Stimulated activated naive CD4-positive, alpha-beta T cell treated with Interleukin-2 at 50 U/mL for 16 hours (primary cell): ENCODE data around the gene HLA-DOB.

Source experiments
- DNase-seq: peaks from one replicate; lab custom pipeline; 2025; lab: John Stamatoyannopoulos, UW

Gene HLA-DOB

DNA sequence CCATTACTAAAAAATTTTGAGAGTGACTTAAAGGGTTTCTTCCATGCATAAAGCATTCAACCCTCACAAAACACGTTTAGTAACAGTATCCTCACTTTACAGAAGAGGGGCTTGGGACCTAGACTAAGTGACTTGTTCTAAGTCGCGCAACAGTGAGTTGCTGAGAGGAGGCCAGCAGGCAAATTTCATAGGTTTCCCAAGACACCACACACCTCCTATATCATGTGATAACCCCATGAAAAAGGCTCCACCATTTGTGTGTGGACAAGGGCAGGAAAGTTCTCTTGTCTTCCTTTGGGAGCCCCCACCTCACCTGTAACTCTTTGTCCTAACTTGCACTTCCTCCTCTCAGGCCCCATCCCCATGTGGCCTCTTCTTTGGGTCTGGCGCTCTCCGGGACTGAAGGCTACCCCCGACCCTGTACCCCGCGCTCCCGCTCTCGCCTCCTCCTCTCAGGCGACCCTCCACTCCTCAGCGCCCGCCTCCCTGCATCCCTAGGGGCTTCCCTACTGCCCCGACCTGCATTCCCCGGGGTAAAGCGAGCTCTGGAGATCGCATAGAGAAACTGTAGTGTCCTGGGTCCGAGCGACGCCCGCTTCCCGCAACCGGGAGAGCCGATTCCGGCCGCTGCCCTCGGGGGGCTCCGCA lies 26.7 kb upstream of the HLA-DOB start:
- DNase-seq, result no peak

DNA sequence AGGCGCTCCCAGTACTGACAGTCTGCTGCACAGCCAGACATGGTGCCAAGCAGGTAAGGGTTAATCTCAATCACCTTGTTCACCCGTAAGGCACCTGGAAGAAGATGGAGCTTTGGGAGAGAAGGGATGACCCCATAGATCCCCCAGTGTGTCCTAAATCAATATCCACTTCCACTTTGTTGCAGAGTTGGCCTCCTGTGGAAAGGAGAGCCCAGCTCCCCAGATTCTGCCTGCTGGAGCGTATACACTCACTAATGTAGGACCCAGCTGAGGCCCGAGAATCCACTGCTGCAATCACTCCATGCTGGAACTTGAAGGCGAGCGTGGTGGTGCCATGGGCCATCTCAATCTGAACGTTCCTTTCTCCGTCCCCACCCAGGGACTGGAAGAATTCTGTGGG lies 25.9 kb upstream of the HLA-DOB start:
- DNase-seq, result no peak

DNA sequence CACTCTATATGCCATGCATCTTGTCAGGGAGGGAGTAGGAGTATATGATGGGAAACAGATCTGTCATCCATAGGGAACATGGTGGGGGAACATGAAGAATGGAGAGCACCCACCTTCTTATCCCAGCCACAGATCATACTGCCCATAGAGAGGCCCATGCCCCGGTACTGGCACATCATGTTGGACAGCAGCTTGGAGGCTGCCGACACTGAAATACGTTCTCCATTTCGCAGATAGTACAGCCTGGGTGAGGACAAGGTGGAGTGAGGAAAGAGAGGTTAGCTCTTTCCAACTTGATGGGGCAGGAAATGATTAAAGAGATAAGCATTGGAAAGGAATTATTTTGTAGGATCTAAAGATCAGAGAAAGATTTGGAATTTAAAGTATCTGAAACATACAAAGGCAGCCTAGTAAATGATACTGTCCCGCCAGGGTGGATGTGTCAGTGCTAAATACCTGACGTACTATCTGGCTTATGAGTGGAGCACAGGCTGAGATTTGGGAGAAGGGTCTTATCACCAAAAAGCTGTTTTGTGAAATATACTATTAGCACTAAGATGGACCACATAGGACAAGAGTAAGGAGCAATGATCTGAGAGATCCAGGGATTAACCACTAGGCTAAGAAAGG lies 25.3 kb upstream of the HLA-DOB start:
- no peak for DNase-seq

DNA sequence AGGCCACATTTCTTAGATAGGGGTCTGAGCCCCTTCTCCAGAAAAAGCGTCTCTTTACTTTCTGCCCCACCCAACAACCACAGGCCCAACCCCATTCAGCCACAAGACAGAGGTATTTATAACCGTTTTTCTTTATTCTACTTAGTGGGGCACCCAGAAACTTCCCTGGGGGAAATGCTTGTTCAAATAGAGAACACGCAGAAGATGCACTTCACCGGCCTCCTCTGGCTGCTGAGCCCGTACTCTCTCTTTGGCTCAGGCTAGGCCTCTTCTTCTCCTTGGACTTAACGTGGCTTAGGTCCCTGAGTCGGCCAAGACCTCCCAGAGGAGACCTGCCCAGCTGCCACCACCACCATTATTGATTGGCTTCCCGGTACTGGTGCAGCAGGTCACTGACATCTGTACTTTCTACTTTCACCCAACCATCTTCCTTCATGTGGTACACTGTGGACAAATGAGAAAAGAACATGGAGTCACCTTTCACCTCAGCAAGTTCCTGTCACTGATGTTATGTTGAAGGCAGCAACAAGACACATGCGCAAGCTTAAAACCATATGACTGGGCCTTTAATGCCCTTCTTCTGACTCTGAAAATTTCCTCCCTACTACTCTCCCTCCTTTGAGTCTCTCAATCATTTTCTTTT lies 23.9 kb upstream of the HLA-DOB start:
- DNase-seq, result no peak

DNA sequence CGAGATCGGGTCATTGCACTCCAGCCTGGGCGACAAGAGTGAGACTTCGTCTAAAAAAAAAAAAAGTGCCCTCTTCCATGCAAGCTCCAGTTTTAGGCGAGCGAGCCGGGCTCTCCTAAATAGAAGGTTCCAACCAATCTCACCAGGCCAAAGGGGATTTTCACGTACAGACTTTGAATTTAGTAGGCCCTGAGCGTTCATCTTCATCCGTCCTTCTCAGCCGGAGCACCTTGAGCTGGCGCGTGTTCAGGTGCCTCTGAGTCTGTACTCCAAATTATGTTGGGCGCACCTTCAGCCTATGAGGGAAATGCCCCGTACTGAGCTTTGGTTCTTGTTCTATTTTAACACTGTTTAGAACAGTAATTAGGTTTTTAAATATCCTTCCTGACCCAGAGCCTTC lies 22.6 kb upstream of the HLA-DOB start:
- DNase-seq, result no peak

DNA sequence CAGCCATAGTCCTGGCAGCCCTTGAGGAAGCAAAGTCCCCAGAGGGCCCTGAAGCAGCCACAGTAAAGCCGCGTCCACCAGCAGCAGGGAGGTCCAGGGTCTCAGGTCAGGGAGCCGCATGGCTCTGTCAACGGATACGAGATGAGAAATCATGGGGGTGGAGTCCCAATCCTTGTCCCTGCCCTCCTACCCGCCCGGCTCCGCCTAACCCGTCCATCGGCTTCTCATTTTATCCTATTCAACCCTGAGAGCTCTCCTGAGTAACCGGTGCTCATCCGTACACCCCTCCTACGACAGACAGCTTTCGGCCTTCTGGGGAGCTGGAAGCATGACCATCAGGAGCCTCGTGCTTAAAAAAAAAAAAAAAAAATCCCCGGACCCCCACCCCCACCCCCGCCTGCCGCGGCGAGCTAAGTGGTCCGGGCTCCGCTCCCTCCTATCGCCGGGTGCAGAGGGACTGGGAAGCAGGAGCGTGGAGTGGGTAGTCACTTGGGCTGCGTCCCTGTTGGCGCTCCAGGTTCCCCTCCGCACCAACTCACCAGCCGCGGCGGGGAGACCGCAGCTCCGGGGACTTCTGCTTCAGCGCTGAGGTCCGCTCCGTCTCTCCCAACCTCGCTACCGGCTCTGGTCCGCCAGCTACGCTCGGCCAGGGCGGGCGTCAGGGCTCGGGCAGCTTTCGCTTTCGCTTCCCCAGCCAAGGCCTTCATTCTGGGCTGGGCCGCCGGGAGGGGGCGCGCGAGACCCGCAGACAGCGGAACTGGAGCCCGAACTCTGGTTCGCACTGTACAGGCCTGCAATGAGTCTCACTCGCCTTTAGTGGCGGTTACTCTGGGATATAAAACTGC lies 21.5 kb upstream of the HLA-DOB start, which contains the start of gene TAP2:
TAP2 (minus strand) TSS at position 626 of the 845 bp plus-strand sequence; CDS start at position 120, 506 bp downstream.
- peak; percentile 94 for DNase-seq

DNA sequence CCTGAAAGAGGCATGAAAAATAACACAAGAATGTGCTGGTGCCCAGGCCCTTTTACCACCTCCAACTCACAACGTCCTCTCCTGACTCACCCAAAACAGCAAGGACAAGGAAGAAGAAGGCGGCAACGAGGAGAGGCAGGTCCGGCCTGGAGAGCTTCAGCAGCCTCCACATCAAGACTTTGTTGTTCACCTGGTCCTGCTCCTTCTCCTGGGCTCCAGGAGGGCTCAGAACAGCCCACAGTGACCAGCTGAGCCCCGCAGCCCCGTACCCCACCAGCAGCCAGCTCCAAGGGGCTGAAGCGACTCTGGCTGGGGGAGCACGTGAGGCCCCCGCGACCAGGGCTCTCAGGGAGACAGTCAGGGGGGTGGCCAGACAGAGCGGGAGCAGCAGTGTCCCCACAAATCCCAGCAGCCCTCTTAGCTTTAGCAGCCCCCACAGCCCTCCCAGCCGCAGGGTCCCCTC lies 20.9 kb upstream of the HLA-DOB start:
- DNase-seq, result no peak

DNA sequence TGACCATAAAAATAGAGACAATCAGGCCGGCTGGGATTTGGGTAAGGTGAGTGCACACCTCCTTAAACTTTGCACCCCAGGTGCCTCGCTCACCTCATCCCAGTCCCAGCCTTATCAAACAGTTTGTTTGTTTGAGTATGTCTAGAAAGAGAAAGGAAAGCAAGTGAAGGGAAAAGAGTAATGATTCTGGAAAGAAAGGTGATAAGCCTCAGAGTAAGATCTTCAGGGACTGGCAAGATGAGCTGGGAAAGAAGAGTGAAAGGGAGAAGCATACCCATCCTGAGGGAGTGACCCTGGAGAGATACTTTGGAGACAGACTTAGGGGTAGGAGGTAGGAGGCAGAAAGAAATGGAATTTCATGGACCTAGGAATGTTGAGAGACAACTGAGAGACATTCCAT lies 20.1 kb upstream of the HLA-DOB start:
- no peak for DNase-seq

DNA sequence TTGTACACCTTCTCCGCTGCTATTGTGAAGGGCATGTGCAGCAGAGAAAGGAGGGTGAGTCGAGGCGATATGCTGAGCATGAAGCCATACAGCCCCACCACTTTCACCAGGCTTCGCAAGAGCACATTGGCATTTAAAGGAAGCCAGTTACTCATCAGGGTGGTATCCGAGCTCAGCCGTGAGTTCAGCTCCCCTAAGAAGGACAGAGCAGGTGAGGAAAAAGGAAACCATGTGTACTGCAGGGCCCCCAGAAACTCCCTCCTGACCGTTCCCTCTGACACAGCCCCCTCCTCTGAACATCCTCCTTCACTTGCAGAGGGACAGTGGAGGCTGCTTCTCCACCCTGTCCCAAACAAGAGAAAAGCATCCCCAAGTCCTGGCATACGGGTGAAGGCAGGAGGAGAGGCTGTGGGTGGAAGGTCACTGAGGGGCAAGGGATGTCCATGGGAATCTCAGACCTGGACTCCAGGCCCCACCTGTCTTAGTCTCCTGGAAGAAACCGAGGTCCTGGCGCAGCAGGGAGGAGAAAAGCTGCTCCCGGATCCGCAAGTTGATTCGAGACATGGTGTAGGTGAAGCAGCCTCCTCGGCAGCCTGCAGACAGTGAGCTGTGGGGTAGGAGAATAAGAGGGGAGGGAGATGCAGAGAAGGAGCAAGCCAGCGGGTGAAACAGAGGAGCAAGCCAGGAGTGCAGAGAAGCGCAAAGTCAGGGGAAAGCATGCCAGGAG lies 18.5 kb upstream of the HLA-DOB start:
- no peak for DNase-seq

DNA sequence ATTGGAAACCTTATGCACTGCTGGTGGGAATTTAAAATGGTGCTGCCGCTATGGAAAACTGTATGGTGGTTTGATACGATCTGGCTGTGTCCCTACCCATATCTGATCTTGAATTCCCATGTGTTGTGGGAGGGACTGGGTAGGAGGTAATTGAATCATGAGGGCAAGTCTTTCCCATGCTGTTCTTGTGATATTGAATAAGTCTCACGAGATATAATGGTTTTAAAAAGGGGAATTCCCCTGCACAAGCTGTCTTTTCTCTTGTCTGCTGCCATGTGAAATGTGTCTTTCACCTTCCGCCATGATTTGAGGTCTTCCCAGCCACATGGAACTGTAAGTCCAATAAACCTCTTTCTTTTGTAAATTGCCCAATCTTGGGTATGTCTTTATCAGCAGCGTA lies 16.9 kb upstream of the HLA-DOB start:
- DNase-seq, result no peak

DNA sequence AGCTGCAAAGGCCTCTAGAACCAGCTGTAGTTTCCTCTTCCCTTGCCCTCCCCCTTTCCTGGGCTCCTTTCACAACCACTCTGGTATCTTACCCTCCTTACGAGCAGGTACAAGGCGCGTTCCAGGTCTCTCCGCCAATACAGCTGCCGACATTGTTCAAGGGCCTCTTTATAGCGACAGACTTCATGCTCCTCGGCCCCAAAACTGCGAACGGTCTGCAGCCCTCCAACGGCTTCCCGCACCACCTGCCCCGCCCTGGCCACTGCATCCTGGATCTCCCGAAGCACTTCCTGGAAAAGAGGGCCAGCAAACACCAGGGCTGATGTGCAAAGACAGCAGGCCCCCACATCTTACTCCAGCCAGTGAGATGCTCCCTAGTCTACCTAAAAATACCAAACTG lies 15.7 kb upstream of the HLA-DOB start:
- DNase-seq, result no peak

DNA sequence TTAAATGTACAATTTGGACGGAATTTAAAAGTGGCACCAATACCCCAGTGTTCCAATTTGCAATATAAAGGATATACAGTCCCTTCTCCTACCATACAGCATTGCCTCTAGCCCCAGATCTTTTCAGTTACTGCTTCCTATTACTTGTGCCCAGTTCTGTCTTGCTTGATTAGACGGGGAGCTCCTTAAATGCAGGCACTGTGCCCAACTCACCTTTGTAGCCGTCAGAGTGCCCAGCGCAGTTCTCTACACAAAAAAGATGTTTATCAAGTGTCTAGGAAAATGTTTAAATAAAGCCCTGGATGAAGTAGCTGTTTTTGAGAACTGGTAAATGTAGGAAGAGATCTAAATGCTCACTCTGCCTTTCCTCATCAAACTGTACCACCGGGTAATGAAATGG lies 14.1 kb upstream of the HLA-DOB start:
- no peak for DNase-seq

DNA sequence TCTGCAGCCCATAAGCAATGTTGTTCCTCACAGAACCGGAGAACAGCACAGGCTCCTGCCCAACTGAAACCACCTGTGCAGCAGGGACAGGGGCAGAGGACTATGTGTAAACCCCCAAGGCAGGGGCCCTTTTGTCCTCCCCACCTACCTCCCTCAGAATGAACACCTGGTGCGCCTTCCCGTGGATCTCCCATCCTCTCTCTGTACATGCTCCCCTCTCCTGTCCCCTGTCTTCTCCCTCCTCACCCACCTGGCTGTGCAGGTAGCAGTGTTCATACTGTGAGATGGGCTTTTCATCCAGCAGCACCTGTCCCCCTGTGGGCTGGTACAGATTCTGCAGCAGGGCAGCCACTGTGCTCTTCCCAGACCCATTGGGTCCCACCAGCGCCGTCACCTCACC lies 13.2 kb upstream of the HLA-DOB start:
- DNase-seq, result no peak

DNA sequence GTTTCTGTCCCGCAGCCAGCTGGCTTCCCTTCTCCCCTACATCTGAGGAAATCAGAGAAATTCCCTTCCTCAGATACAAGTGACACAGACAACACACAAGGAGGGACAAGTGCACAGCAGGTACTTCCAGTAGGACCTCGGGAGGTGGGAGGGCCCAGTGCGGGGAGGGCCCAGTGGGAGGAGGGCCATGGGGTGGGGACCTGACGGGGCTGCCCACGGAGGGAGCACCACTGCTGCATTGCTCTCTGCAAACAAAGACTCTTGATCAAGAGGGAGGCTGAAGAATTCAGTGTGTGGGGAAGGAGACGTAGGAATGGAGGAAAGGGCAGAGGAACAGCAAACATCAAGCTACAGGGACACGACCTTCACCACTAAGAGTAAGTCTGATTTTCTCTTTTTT lies 12.7 kb upstream of the HLA-DOB start:
- DNase-seq, result no peak

DNA sequence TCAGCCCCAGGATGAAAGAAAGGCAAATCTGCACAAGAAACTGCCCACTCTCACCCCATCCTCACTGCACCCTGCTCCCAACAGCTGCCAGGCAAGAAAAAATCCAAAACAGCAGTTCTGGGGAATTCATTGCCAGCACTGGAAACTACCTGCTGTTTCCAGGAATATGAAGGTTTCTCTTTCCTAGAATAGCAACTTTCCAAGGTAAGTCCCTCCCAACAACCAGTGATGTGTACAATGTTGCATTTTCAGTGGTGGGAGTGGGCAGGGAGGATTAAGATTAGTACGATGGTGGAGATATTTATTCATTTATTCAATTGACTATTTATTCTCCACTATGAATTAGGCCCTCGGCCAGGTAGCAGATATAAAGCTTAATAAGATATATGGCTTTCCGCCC lies 10.2 kb upstream of the HLA-DOB start:
- no peak for DNase-seq

DNA sequence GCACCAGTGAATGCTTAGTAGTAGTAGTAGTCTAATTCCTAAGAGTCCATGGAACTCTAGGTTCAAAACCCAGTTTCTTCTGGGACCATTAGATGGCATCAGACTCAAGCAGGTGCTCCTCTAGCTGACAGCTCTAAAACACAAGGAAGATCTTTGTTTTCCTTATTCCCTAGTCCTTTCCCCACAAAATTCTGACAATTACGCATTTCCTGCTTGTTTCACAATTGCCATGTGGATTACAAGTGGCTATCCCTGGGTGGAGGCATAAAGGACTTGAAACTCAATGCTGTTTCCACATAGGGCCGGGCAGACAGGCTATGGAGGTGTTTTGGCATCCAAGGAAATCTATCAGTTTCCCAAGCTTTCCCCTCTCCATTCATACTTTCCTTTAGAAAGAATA lies 9.2 kb upstream of the HLA-DOB start:
- no peak for DNase-seq

DNA sequence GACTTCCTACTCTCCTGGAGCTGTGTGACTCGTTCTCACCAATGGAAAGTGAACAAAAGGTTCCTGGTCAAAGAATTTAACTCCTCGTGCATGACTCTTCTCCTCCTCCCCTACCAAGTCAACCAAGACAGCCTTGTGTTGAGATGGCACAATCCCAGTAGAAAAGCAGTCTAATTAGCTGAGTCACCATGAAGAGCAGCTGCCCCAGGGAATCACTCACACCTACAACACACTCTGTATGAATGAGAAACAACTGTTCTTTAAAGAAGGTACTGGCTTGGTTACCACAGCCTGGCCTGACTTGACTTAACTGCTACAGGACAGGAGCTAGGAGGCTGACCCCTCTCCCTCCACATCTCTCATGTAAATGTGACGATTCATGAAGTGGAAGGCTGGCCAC lies 2.9 kb upstream of the HLA-DOB start:
- no peak for DNase-seq

DNA sequence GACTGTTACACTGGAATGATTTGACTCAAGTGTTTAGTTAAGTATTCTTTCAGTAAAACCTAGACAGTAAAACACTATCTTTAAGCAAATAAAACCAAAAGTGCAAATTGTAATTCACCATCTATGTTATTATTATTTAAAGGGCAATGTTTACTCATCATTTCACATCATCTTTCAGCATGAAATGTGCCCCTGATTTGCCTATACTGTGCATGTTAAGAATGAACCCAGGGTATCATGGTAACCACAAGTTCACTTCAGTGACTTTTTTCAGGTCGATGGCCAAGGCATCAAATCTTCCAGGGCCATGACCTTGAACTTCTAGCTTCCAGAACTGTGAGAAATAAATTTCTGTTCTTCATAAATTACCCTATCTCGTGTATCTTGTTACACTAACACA lies 2.1 kb upstream of the HLA-DOB start:
- no peak for DNase-seq

DNA sequence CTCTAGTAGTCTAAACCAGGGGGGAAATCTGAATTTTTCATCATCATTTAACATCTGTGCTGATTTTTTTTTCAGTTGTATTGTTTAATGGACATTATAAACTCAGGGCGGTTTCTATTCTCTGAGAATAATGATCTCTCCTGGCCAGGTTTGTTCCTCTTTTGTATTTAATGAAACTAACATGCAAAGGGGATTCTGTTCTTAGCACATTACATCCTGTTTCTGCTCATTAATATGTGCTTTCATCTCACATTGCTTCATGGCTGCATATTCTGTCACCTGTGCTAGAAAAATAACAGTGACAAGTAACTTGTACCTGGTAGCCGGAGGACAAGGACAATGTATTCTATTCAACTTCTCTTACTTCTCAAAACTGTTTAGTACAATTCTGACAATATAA lies 806 bp downstream of the HLA-DOB start:
- no peak for DNase-seq

DNA sequence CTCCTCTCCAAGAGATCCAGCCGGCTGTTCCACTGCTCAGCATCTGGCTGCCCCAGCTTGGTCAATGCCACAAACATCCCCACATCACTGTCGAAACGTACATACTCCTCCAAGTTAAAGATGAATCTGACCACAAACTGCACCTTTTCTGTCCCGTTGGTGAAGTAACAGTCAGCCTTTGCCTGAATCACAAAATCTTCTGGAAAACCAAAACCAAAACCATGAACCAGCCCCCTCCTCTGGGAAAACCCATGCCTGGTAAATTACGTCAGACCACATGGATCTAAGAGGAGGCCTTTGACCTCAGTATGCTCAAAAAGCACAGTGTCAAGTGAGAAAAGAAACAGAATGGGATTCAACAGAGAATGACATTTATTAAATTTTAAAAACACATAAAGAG lies 1.7 kb downstream of the HLA-DOB start:
- no peak for DNase-seq

DNA sequence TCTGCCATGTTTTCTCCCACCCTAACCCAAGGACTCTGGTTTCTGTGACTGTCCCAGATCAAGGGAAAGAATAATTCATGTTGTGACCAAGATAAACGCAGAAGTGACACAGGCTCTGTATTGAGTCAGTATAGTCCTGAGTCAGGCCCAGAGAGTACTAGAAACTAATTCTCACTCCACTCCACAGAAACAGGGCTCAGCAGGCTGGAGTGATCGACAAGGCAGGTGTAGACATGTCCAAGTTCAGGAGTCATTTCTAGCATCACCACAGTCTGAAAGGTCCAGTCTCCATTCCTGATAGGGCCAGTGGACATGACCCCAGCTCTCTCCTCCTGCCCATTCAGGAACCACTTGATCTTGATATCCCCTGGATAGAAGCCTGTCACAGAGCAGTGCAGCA lies 2.7 kb downstream of the HLA-DOB start:
- no peak for DNase-seq

DNA sequence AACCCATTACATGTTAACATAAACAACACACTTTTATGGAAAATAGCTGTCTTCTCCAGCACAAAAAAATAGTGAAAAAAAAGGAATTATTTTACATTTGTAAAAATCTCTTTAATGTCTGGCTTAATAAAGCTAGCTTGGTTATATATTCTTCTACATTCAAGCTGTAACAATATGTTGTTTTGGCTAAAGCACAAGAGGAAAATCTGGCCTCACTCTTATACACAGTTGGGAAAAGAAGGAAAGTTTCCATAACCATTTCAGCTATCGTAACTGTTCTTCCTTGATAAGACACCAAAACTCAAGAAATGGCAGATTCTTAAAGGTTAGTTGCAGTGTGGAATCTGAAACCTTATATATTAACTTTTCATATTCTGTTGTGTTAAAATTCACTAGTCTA lies 7.6 kb downstream of the HLA-DOB start:
- DNase-seq, result no peak
